HL-60 (cell line): ENCODE measurements around the gene DNAH6.

Experiments
- CTCF ChIP-seq: IDR thresholded peaks from one replicate; pipeline ENCODE4 v1.5.1; 2011; ENCODE audit warnings: low read length, control low read depth, inconsistent platforms; ENCODE audit not compliant: insufficient read depth
- POLR2AphosphoS5 ChIP-seq: IDR thresholded peaks from 2 replicates; pipeline ENCODE4 v1.6.1; 2012; ENCODE audit warnings: low read depth
- REST ChIP-seq: IDR thresholded peaks from 2 replicates; pipeline ENCODE4 v1.6.1; 2012; ENCODE audit warnings: low read depth; ENCODE audit not compliant: insufficient replicate concordance

DNA sequence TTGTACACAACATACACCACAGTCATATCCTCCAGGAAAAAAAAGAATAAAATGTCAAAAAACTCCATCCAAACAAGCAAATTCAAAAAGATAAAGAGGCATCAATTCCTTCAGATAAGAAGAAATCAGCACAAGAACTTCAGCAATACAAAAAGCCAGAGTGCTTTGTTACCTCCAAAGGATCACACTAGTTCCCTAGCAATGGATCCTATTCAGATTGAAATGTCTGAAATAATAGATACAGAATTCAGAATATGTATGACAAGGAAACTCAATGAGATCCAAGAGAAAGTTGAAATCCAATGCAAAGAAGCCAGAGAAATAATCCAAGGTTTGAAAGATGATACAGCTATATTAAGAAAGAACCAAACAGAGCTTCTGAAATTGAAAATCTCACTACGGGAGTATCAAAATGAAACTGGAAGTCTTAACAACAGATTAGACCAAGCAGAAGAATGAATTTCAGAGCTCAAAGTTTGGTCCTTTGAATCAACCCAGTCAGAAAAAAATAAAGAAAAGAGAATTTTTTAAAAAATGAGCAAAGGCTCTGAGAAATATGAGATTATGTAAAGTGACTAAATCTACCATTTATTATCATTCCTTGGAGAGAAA lies 284.0 kb downstream of the DNAH6 start:
- no peak for TF ChIP-seq CTCF
- TF ChIP-seq POLR2AphosphoS5, result no peak
- TF ChIP-seq REST, result no peak
